Erythroblast (primary cell): Measurements from ENCODE around the gene ANKRD34C.

Source experiments
- GATA1 ChIP-seq: IDR thresholded peaks from 2 replicates; pipeline ENCODE4 v1.6.1; 2011; ENCODE audit warnings: low read depth, mild to moderate bottlenecking, control low read depth, low read length, moderate library complexity
- POLR2A ChIP-seq: IDR thresholded peaks from 2 replicates; pipeline ENCODE4 v1.6.1; 2011; ENCODE audit warnings: mild to moderate bottlenecking, low read length

DNA sequence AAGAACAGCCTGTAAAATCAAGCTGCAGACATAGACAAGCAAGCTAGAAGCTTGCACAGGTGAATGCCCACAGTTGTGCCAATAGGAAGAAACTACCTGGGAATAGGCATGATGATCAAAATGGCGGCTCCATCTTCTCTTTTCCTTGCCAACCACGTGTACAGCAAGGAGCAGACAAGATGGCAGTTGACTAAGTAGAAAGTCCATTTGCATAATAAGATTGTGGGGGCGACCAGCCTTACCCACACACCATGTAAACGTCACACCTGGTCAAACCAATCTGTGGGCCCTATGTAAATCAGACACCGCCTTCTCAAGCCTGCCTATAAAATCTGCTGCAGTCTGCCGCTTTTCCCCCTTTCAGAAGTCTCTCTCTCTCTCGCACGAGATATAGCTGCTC is 25.1 kb upstream of the ANKRD34C start:
- TF ChIP-seq POLR2A (no peak), GATA1 (no peak)
